ENCODE data around the gene JAM3. TPM values are rescaled to one million over a fixed set of nuclear protein-coding genes. Genes with fewer than 3 reads are reported as not detected.

The JAM3 gene
- total and polyA plus RNA-seq, 2 of the 8 experiments (the other 6 are each of a cell fraction or from before 2014, with no cell fraction given) = 19.6 to 42.8 TPM

DNA sequence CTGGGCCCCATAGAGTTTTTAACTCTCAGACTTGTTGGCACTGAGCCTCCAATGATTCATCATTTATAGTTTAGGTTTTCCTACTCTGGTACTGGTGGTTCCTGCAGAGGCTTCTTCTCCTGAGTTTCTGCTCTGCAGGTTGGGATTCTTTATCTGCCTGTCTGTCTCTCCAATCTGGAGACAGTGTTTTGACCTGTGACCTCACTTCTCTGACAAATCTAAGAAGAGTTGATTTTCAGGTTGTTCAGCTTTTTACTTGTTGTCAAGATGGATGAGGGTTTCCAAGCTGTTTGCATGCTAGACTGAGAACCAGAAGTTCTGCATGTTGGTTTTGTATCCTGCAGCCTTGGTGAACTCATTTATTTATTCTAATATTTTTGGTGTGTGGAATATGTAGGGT is 63.9 kb downstream of the JAM3 start (continued):
- TF ChIP-seq, protein P1, sequence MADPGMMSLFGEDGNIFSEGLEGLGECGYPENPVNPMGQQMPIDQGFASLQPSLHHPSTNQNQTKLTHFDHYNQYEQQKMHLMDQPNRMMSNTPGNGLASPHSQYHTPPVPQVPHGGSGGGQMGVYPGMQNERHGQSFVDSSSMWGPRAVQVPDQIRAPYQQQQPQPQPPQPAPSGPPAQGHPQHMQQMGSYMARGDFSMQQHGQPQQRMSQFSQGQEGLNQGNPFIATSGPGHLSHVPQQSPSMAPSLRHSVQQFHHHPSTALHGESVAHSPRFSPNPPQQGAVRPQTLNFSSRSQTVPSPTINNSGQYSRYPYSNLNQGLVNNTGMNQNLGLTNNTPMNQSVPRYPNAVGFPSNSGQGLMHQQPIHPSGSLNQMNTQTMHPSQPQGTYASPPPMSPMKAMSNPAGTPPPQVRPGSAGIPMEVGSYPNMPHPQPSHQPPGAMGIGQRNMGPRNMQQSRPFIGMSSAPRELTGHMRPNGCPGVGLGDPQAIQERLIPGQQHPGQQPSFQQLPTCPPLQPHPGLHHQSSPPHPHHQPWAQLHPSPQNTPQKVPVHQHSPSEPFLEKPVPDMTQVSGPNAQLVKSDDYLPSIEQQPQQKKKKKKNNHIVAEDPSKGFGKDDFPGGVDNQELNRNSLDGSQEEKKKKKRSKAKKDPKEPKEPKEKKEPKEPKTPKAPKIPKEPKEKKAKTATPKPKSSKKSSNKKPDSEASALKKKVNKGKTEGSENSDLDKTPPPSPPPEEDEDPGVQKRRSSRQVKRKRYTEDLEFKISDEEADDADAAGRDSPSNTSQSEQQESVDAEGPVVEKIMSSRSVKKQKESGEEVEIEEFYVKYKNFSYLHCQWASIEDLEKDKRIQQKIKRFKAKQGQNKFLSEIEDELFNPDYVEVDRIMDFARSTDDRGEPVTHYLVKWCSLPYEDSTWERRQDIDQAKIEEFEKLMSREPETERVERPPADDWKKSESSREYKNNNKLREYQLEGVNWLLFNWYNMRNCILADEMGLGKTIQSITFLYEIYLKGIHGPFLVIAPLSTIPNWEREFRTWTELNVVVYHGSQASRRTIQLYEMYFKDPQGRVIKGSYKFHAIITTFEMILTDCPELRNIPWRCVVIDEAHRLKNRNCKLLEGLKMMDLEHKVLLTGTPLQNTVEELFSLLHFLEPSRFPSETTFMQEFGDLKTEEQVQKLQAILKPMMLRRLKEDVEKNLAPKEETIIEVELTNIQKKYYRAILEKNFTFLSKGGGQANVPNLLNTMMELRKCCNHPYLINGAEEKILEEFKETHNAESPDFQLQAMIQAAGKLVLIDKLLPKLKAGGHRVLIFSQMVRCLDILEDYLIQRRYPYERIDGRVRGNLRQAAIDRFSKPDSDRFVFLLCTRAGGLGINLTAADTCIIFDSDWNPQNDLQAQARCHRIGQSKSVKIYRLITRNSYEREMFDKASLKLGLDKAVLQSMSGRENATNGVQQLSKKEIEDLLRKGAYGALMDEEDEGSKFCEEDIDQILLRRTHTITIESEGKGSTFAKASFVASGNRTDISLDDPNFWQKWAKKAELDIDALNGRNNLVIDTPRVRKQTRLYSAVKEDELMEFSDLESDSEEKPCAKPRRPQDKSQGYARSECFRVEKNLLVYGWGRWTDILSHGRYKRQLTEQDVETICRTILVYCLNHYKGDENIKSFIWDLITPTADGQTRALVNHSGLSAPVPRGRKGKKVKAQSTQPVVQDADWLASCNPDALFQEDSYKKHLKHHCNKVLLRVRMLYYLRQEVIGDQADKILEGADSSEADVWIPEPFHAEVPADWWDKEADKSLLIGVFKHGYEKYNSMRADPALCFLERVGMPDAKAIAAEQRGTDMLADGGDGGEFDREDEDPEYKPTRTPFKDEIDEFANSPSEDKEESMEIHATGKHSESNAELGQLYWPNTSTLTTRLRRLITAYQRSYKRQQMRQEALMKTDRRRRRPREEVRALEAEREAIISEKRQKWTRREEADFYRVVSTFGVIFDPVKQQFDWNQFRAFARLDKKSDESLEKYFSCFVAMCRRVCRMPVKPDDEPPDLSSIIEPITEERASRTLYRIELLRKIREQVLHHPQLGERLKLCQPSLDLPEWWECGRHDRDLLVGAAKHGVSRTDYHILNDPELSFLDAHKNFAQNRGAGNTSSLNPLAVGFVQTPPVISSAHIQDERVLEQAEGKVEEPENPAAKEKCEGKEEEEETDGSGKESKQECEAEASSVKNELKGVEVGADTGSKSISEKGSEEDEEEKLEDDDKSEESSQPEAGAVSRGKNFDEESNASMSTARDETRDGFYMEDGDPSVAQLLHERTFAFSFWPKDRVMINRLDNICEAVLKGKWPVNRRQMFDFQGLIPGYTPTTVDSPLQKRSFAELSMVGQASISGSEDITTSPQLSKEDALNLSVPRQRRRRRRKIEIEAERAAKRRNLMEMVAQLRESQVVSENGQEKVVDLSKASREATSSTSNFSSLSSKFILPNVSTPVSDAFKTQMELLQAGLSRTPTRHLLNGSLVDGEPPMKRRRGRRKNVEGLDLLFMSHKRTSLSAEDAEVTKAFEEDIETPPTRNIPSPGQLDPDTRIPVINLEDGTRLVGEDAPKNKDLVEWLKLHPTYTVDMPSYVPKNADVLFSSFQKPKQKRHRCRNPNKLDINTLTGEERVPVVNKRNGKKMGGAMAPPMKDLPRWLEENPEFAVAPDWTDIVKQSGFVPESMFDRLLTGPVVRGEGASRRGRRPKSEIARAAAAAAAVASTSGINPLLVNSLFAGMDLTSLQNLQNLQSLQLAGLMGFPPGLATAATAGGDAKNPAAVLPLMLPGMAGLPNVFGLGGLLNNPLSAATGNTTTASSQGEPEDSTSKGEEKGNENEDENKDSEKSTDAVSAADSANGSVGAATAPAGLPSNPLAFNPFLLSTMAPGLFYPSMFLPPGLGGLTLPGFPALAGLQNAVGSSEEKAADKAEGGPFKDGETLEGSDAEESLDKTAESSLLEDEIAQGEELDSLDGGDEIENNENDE (IDR thresholded peaks at IDR 0.05; ENCODE audit: insufficient replicate concordance, low read length) = no peak
- no peak for TF ChIP-seq ASH2L (IDR thresholded peaks at IDR 0.05; ENCODE audit: low read length)

Data from H1 (cell line).